HL-60/S4 treated with phorbol 12-myristate 13-acetate at 8.2 ng/mL for 4 days and 3 days (cell line): Measurements from ENCODE around the gene MLXIP.

Experiments used
- in situ Hi-C: fragments of 300-500 bp; cut with MboI; formaldehyde crosslinking; loops from 2 replicates; pipeline ENCODE4 v1.15.0; 2022; ENCODE audit warnings: low sequenced_read_pairs

The MLXIP gene

GRCh38 chr12:122141911-122142725 is 63.6 kb downstream of the MLXIP start:
- in situ Hi-C loops: no loop called here

GRCh38 chr12:122142857-122143256 is 64.3 kb downstream of the MLXIP start:
- in situ Hi-C loops: no loop called here

GRCh38 chr12:122144885-122145284 is 66.3 kb downstream of the MLXIP start:
- in situ Hi-C loops: no loop called here

- in situ Hi-C loops: no loop called here
Observed at GRCh38 chr12:122145505-122146330, 67.2 kb downstream of the MLXIP start.

- in situ Hi-C loops: no loop called here
Observed at GRCh38 chr12:122147514-122148290, 69.1 kb downstream of the MLXIP start.

GRCh38 chr12:122148657-122149056 is 70.1 kb downstream of the MLXIP start:
- in situ Hi-C loops: no loop called here

- in situ Hi-C loops: no loop called here
Observed at GRCh38 chr12:122150127-122150681, 71.6 kb downstream of the MLXIP start.

- in situ Hi-C loops: no loop called here
Observed at GRCh38 chr12:122152754-122153153, 74.2 kb downstream of the MLXIP start.

GRCh38 chr12:122155705-122156104 is 77.1 kb downstream of the MLXIP start:
- in situ Hi-C loops: no loop called here

- in situ Hi-C loops: no loop called here
Observed at GRCh38 chr12:122158700-122159285, 80.2 kb downstream of the MLXIP start.

GRCh38 chr12:122159882-122160281 is 81.3 kb downstream of the MLXIP start:
- in situ Hi-C loops: no loop called here

GRCh38 chr12:122160761-122161160 is 82.2 kb downstream of the MLXIP start:
- in situ Hi-C loops: no loop called here

- in situ Hi-C loops: no loop called here
Observed at GRCh38 chr12:122161682-122162081, 83.1 kb downstream of the MLXIP start.

GRCh38 chr12:122162976-122163375 is 84.4 kb downstream of the MLXIP start:
- in situ Hi-C loops: no loop called here

- in situ Hi-C loops: no loop called here
Observed at GRCh38 chr12:122166422-122167349, 88.1 kb downstream of the MLXIP start.

- in situ Hi-C loops: no loop called here
Observed at GRCh38 chr12:122167356-122167925, 88.9 kb downstream of the MLXIP start.

GRCh38 chr12:122168492-122168891 is 89.9 kb downstream of the MLXIP start:
- in situ Hi-C loops: no loop called here

GRCh38 chr12:122171399-122171798 is 92.8 kb downstream of the MLXIP start:
- in situ Hi-C loops: no loop called here

- in situ Hi-C loops: no loop called here
Observed at GRCh38 chr12:122172262-122172939, 93.8 kb downstream of the MLXIP start.
